Amniotic stem cell (primary cell): Measurements from ENCODE around the gene TMEM91.

ENCODE experiments used
- DNase-seq: peaks from one replicate; lab custom pipeline; 2025; lab: John Stamatoyannopoulos, UW

Gene TMEM91

DNA sequence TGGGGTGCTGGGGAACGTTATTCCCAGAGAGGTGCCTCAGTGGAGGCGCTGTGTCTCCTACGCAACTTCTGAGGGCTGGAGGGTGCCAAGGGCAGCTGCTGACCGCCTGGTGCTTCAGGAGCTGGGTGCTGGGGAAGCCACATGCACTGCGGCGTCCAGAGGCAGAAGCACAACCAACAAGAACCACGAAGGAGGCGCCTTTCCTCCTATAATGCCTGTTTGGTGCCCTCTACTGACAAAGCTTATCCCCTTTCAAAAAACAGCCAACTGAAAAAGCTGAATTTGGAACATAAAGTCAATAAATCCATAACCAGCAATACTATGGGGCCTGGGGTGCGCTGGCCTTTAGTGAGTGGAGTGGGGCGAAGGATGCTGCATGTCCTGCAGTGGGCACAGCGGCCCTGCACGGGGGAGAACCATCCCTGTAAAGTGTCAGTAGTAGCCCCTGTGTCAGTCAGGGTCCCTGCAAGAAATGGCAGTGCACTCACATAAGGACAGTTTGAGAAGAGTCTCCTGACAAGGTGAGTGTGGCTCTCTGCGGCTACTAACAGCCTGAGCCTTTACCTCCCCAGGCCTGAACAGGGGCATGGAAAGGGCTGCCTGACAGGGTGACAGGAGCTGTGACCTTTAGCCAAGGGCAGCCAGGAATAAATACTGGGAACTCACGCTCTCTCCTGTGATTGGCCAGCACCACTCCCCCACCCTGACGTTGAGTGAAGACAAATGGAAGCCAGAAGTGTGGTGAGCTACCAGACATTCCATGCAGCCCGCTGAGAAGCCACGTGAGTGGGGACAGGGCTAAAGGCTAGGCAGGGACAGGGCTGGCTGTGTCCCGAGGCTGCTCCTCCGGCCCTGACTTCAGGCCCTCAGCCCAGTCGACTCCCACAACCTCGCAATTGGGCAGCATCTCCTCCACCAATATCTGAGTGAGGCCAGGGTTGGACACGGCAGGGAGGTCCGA is 55.4 kb downstream of the TMEM91 start:
- DNase-seq: no peak

- no peak for DNase-seq
These were observed 56.8 kb downstream of the TMEM91 start for GRCh38 chr19:41433171-41433570.
